HepG2 (cell line): ENCODE results near the gene GRK5. TPM values are rescaled to one million over a fixed set of nuclear protein-coding genes. Genes with fewer than 3 reads are reported as not detected.
A peak's percentile ranks its signal among the peaks of the same experiment; 100 is the strongest.

Experiments
- BRF2 ChIP-seq: sonication (generic); formaldehyde crosslinking; IDR thresholded peaks from 2 replicates; pipeline ENCODE4 v1.8.1; 2022; ENCODE audit warnings: mild to moderate bottlenecking, missing genetic modification reagents
- EED ChIP-seq: sonication (generic); formaldehyde crosslinking; IDR thresholded peaks from 2 replicates; pipeline ENCODE4 v1.5.0; 2020; ENCODE audit warnings: mild to moderate bottlenecking, missing genetic modification reagents
- FOXO1 ChIP-seq: sonication (generic); formaldehyde crosslinking; IDR thresholded peaks from 2 replicates; pipeline ENCODE4 v1.4.0; 2020; ENCODE audit warnings: missing genetic modification reagents
- HNF1B ChIP-seq: sonication (generic); formaldehyde crosslinking; IDR thresholded peaks from 2 replicates; pipeline ENCODE4 v1.5.1; 2020; ENCODE audit warnings: mild to moderate bottlenecking, moderate library complexity, missing genetic modification reagents
- HNF4G ChIP-seq, 2 experiments: sonication (generic) in 1 of 2; formaldehyde crosslinking in 1 of 2; IDR thresholded peaks; 2 replicates each; pipeline versions ENCODE4 v1.4.0 to v1.6.1; 2011 to 2020; ENCODE audit warnings: borderline replicate concordance in 2 of 2, low read depth in 2 of 2, mild to moderate bottlenecking in 2 of 2, low read length in 1 of 2, missing genetic modification reagents in 1 of 2, moderate library complexity in 1 of 2
- JUND ChIP-seq: sonication (generic); formaldehyde crosslinking; IDR thresholded peaks from 2 replicates; pipeline ENCODE4 v1.8.0; 2022; ENCODE audit warnings: mild to moderate bottlenecking, missing genetic modification reagents
- MAX ChIP-seq: IDR thresholded peaks from 2 replicates; pipeline ENCODE4 v1.6.1; 2012; ENCODE audit warnings: inconsistent platforms
- MTERF4 ChIP-seq: sonication (generic); formaldehyde crosslinking; IDR thresholded peaks from 2 replicates; pipeline ENCODE4 v1.8.0; 2023; ENCODE audit warnings: mild to moderate bottlenecking, missing genetic modification reagents
- PHF21A ChIP-seq: sonication (generic); formaldehyde crosslinking; IDR thresholded peaks from 2 replicates; pipeline ENCODE4 v1.5.0; 2020; ENCODE audit warnings: mild to moderate bottlenecking, missing genetic modification reagents
- REST ChIP-seq, 2 experiments: IDR thresholded peaks; 2 replicates each; pipeline ENCODE4 v1.6.1; 2011 to 2012; ENCODE audit warnings: low read length in 2 of 2, borderline replicate concordance in 1 of 2, low read depth in 1 of 2, mild to moderate bottlenecking in 1 of 2, moderate library complexity in 1 of 2
- SNAPC2 ChIP-seq: sonication (generic); formaldehyde crosslinking; IDR thresholded peaks from 2 replicates; pipeline ENCODE4 v1.8.1; 2022; ENCODE audit warnings: mild to moderate bottlenecking, missing genetic modification reagents
- TIGD3 ChIP-seq: sonication (generic); formaldehyde crosslinking; IDR thresholded peaks from 2 replicates; pipeline ENCODE4 v1.5.1; 2020; ENCODE audit warnings: mild to moderate bottlenecking, missing genetic modification reagents, borderline replicate concordance
- ZGPAT ChIP-seq: IDR thresholded peaks from 2 replicates; pipeline ENCODE4 v1.6.1; 2016; ENCODE audit warnings: mild to moderate bottlenecking
- ZNF414 ChIP-seq: sonication (generic); formaldehyde crosslinking; IDR thresholded peaks from 2 replicates; pipeline ENCODE4 v1.5.0; 2020; ENCODE audit warnings: missing genetic modification reagents
- polyA plus RNA-seq, 8 experiments: library from polyadenylated mRNA; depleted of rRNA in 3 of 8; stranded (reverse) in 7 of 8; unstranded in 1 of 8; fragments of >200 nt; fragmentation: Illumina TruSeq in 4 of 8; extraction: Trizol in 4 of 8; gene quantifications; 2 replicates each; pipeline versions ENCODE4 v1.2.1 to v1.2.3, GENCODE V29; 2011 to 2016; ENCODE audit warnings: low read depth in 4 of 8, missing spikeins in 1 of 8, mixed read lengths in 1 of 8; ENCODE audit not compliant: insufficient read depth in 1 of 8
- total RNA-seq, 5 experiments: library from RNA; depleted of rRNA; stranded (reverse); fragments of >200 nt; fragmentation: Illumina TruSeq; extraction: Trizol; gene quantifications; 2 replicates each; pipeline ENCODE4 v1.2.3, GENCODE V29; 2016; ENCODE audit warnings: low read depth in 1 of 5

The GRK5 gene
- total and polyA plus RNA-seq, 2 of the 13 experiments (the other 11 are each of a cell fraction or from before 2014, with no cell fraction given), result 10.4 to 12.6 TPM

- TF ChIP-seq MAX (peak; percentile 66), TIGD3 (CRISPR knock-in tag) (no peak), SNAPC2 (CRISPR knock-in tag) (0 out of 2 replicates have a peak, but pooled peaks have one; percentile 21), REST (IDR thresholded peaks at IDR 0.05; ENCODE audit: borderline replicate concordance in 1 of 2, low read depth in 1 of 2, low read length in 2 of 2) (peak in 1 of 2 experiments; percentile 26; a peak in 1 of 4 replicates), HNF4G (IDR thresholded peaks at IDR 0.05; ENCODE audit: borderline replicate concordance, low read depth, low read length) (peak; percentile 49), HNF4G (CRISPR knock-in tag; IDR thresholded peaks at IDR 0.05; ENCODE audit: borderline replicate concordance, low read depth) (peak; percentile 76; the same call in 1 of the 2 replicates), PHF21A (peak; percentile 74), HNF1B (CRISPR knock-in tag) (peak; percentile 68; the same call in 1 of the 2 replicates), EED (0 out of 2 replicates have a peak, but pooled peaks have one; percentile 36), JUND (CRISPR knock-in tag) (peak; percentile 96), BRF2 (0 out of 2 replicates have a peak, but pooled peaks have one; percentile 33), FOXO1 (peak; percentile 55; the same call in 1 of the 2 replicates), ZGPAT (0 out of 2 replicates have a peak, but pooled peaks have one; percentile 44), ZNF414 (CRISPR knock-in tag) (peak; percentile 81), MTERF4 (CRISPR knock-in tag) (peak; percentile 69; the same call in 1 of the 2 replicates)
Measured at GRCh38 chr10:119253433-119254174, 46.2 kb downstream of the GRK5 start (continued).
